MCF 10A (cell line): ENCODE results near the gene CLEC16A. TPM values are rescaled to one million over a fixed set of nuclear protein-coding genes. Genes with fewer than 3 reads are reported as not detected.
A peak's percentile ranks its signal among the peaks of the same experiment; 100 is the strongest.

Experiments used
- BruUV-seq: library from RNA; stranded (reverse); fragments of 400-500 nt; replicated peaks from 2 replicates; lab custom pipeline; 2021; lab: Mats Ljungman, UMichigan
- CTCF ChIA-PET: fragments of 300-600 bp; sonication (Branson Sonifier 250); formaldehyde crosslinking; extraction: SDS; loops from one replicate; lab custom pipeline; 2021; ENCODE audit warnings: antibody characterized with exemption, inconsistent platforms; lab: Yijun Ruan, JAX
- POLR2A ChIA-PET: fragments of 300-600, 350-650 bp; sonication (Branson Sonifier 250); formaldehyde crosslinking; extraction: SDS; loops from one replicate; lab custom pipeline; 2020; ENCODE audit warnings: antibody characterized with exemption, inconsistent platforms; lab: Yijun Ruan, JAX
- DNase-seq: peaks from one replicate; pipeline ENCODE4 v3.0.0-alpha.2; 2018; ENCODE audit not compliant: unreplicated experiment
- H3K27ac Mint-ChIP-seq: one replicate; pipeline ENCODE4 v1.8.0; 2022; ENCODE audit warnings: mild to moderate bottlenecking, low read depth, mixed read lengths; ENCODE audit not compliant: unreplicated experiment
- H3K27me3 Mint-ChIP-seq: one replicate; pipeline ENCODE4 v1.8.0; 2022; ENCODE audit warnings: mixed read lengths; ENCODE audit not compliant: insufficient read depth, unreplicated experiment
- H3K36me3 Mint-ChIP-seq: one replicate; pipeline ENCODE4 v1.8.0; 2022; ENCODE audit warnings: mild to moderate bottlenecking, moderate library complexity, mixed read lengths; ENCODE audit not compliant: insufficient read depth, unreplicated experiment
- H3K4me1 Mint-ChIP-seq: one replicate; pipeline ENCODE4 v1.8.0; 2022; ENCODE audit warnings: mixed read lengths; ENCODE audit not compliant: insufficient read depth, unreplicated experiment
- H3K4me3 Mint-ChIP-seq: one replicate; pipeline ENCODE4 v1.8.0; 2022; ENCODE audit warnings: mild to moderate bottlenecking, moderate library complexity, mixed read lengths; ENCODE audit not compliant: unreplicated experiment
- H3K9me3 Mint-ChIP-seq: one replicate; pipeline ENCODE4 v1.8.0; 2022; ENCODE audit warnings: mixed read lengths; ENCODE audit not compliant: unreplicated experiment
- CTCF ChIP-seq: fragments of 200-600 bp; IDR thresholded peaks from one replicate; pipeline ENCODE4 v1.8.0; 2022; ENCODE audit warnings: antibody characterized with exemption, mild to moderate bottlenecking; ENCODE audit not compliant: unreplicated experiment
- intact Hi-C: fragments of 100-400 bp; cut with micrococcal nuclease; formaldehyde crosslinking; loops from 2 replicates; pipeline ENCODE4 v1.14.1; 2022
- total RNA-seq: library from RNA; stranded (reverse); gene quantifications from 2 replicates; pipeline ENCODE4 v1.2.3, GENCODE V29; 2022

The CLEC16A gene
- total RNA-seq, 1 experiment from 2014 or later: 32.4 TPM

GRCh38 chr16:11131706-11132105 lies 187.3 kb downstream of the CLEC16A start:
- BruUV-seq: no TSS peak
- intact Hi-C loops: loop anchor here (10.0 kb wide), 2 partner anchors 123 to 233 kb away; partner anchors contain the start of gene SOCS1
- peaks cover 39% of the 10 kb centered on the region for H3K4me1 Mint-ChIP-seq
- no peaks in the 10 kb centered on the region for H3K9me3 Mint-ChIP-seq
- no peak for TF ChIP-seq CTCF
- H3K36me3 Mint-ChIP-seq: peaks cover 21% of the 10 kb centered on the region
- no peaks in the 10 kb centered on the region for H3K27me3 Mint-ChIP-seq
- ChIA-PET POLR2A (no interaction called here), CTCF (interaction anchor here (0.6 to 4.4 kb wide), 5 partner anchors 12 to 148 kb away, joined by 3 to 23 read pairs (median 3); partner anchors contain the start of gene SOCS1)
- H3K27ac Mint-ChIP-seq: no peak overlapping the region
- no peak for DNase-seq
- H3K4me3 Mint-ChIP-seq: no peak overlapping the region

GRCh38 chr16:11133344-11133943 lies 189.1 kb downstream of the CLEC16A start:
- peak; percentile 88 for DNase-seq
- no peak for TF ChIP-seq CTCF
- H3K27ac Mint-ChIP-seq: peak overlapping the region; percentile 61
- ChIA-PET CTCF (interaction anchor here (0.6 to 4.4 kb wide), 8 partner anchors 17 to 181 kb away, joined by 3 to 23 read pairs (median 4); partner anchors contain the start of gene SOCS1), POLR2A (interaction anchor here (1.1 to 1.8 kb wide), 2 partner anchors 20 to 99 kb away, joined by 6 read pairs; no protein-coding TSS in a partner anchor)
- H3K36me3 Mint-ChIP-seq: peaks cover 10% of the 10 kb centered on the region
- BruUV-seq: no TSS peak
- H3K27me3 Mint-ChIP-seq: no peaks in the 10 kb centered on the region
- peaks cover 53% of the 10 kb centered on the region for H3K4me1 Mint-ChIP-seq
- H3K4me3 Mint-ChIP-seq: peak overlapping the region; percentile 21
- intact Hi-C loops: loop anchor here (10.0 kb wide), 2 partner anchors 121 to 231 kb away; partner anchors contain the start of gene SOCS1
- no peaks in the 10 kb centered on the region for H3K9me3 Mint-ChIP-seq

- Mint-ChIP-seq H3K4me3 (peak overlapping the region; percentile 52), H3K27me3 (no peaks in the 10 kb centered on the region), H3K27ac (peak overlapping the region; percentile 94), H3K36me3 (peaks cover 11% of the 10 kb centered on the region), H3K4me1 (peaks cover 60% of the 10 kb centered on the region), H3K9me3 (no peaks in the 10 kb centered on the region)
- ChIA-PET CTCF (interaction anchor here (1.5 to 4.4 kb wide), 3 partner anchors 29 to 171 kb away, joined by 6 to 23 read pairs (median 11); partner anchors contain the start of gene SOCS1), POLR2A (interaction anchor here (0.6 to 2.1 kb wide), 8 partner anchors 25 to 166 kb away, joined by 3 to 11 read pairs (median 4); partner anchors contain the start of gene SOCS1)
- BruUV-seq: no TSS peak
- DNase-seq: peak; percentile 13
- TF ChIP-seq CTCF: no peak
- intact Hi-C loops: loop anchor here (1.0 to 10.0 kb wide), 4 partner anchors 67 to 230 kb away; partner anchors contain the start of gene SOCS1
These were observed 190.5 kb downstream of the CLEC16A start for GRCh38 chr16:11134722-11135463.
